ENCODE data around the gene TLE4.

DNA sequence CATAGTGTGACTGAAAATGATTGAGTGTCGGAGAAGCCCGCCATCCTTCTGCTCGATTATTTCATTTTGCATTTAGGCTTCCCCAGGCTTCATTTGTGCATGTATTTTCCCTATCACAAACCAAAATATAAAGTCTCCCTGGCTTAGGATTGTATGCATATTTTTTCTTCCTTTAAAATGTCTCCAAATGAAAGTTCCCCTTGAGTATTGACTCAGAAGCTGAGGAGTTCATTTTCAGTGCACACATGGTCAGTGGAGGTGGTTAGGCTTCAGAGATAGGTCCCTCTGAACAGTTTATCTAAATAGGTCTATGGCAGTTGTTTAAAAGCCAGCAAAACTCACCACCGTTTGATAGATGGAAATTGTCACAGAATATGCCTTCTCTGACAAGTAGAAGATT lies 97.2 kb downstream of the TLE4 start:
- TF ChIP-seq EZH2 (optimal IDR thresholded peaks at IDR 0.05; ENCODE audit: low read depth, low read length) (no peak), EZH2phosphoT487 (IDR thresholded peaks at IDR 0.05; ENCODE audit: low read length) (no peak)
- TF ChIP-seq, protein P1, sequence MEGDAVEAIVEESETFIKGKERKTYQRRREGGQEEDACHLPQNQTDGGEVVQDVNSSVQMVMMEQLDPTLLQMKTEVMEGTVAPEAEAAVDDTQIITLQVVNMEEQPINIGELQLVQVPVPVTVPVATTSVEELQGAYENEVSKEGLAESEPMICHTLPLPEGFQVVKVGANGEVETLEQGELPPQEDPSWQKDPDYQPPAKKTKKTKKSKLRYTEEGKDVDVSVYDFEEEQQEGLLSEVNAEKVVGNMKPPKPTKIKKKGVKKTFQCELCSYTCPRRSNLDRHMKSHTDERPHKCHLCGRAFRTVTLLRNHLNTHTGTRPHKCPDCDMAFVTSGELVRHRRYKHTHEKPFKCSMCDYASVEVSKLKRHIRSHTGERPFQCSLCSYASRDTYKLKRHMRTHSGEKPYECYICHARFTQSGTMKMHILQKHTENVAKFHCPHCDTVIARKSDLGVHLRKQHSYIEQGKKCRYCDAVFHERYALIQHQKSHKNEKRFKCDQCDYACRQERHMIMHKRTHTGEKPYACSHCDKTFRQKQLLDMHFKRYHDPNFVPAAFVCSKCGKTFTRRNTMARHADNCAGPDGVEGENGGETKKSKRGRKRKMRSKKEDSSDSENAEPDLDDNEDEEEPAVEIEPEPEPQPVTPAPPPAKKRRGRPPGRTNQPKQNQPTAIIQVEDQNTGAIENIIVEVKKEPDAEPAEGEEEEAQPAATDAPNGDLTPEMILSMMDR (IDR thresholded peaks at IDR 0.05; ENCODE audit: low read length): no peak
